HEK293T (cell line): ENCODE results near the gene SYT7.
"Not testable (repeated sequence)": the region's sequence is repeated elsewhere in the genome, so short reads cannot be mapped to it uniquely, and the experiment has no call there.

ENCODE experiments used
- CTCF ChIA-PET: fragments of 350-600 bp; formaldehyde crosslinking; extraction: SDS; loops from one replicate; lab custom pipeline; 2021; ENCODE audit warnings: antibody characterized with exemption, inconsistent platforms; lab: Yijun Ruan, JAX
- POLR2A ChIA-PET: fragments of 350-600 bp; formaldehyde crosslinking; extraction: SDS; loops from one replicate; lab custom pipeline; 2020; ENCODE audit warnings: antibody characterized with exemption, inconsistent platforms; lab: Yijun Ruan, JAX
- DNase-seq: peaks from one replicate; pipeline ENCODE4 v3.0.0; 2012; ENCODE audit warnings: mixed read lengths; ENCODE audit errors: extremely low spot score
- ARNT ChIP-seq: fragments of 450-650 bp; IDR thresholded peaks from 2 replicates; pipeline ENCODE4 v1.6.1; 2017; ENCODE audit warnings: mild to moderate bottlenecking
- BHLHE40 ChIP-seq: fragments of 450-650 bp; IDR thresholded peaks from 2 replicates; pipeline ENCODE4 v1.6.1; 2016; ENCODE audit warnings: mild to moderate bottlenecking, moderate library complexity, borderline replicate concordance
- CTBP1 ChIP-seq: fragments of 450-650 bp; IDR thresholded peaks from 2 replicates; pipeline ENCODE4 v1.6.1; 2016; ENCODE audit warnings: borderline replicate concordance
- ELF4 ChIP-seq: fragments of 450-650 bp; IDR thresholded peaks from 2 replicates; pipeline ENCODE4 v1.6.1; 2017; ENCODE audit warnings: antibody characterized with exemption
- FOXA1 ChIP-seq: fragments of 450-650 bp; IDR thresholded peaks from 2 replicates; pipeline ENCODE4 v1.6.1; 2016; ENCODE audit warnings: mild to moderate bottlenecking
- FOXK2 ChIP-seq: fragments of 450-650 bp; IDR thresholded peaks from 2 replicates; pipeline ENCODE4 v1.6.1; 2016; ENCODE audit warnings: mild to moderate bottlenecking
- FOXM1 ChIP-seq: fragments of 450-650 bp; IDR thresholded peaks from 2 replicates; pipeline ENCODE4 v1.6.1; 2017; ENCODE audit warnings: mild to moderate bottlenecking, borderline replicate concordance
- HDGF ChIP-seq: fragments of 450-650 bp; IDR thresholded peaks from 2 replicates; pipeline ENCODE4 v1.6.1; 2017; ENCODE audit warnings: antibody characterized with exemption, borderline replicate concordance
- L3MBTL2 ChIP-seq: fragments of 450-650 bp; conservative IDR thresholded peaks from 2 replicates; pipeline ENCODE4 v1.6.1; 2016; ENCODE audit warnings: mild to moderate bottlenecking
- LEF1 ChIP-seq: fragments of 450-650 bp; IDR thresholded peaks from 2 replicates; pipeline ENCODE4 v1.6.1; 2017; ENCODE audit warnings: mild to moderate bottlenecking, borderline replicate concordance
- NFRKB ChIP-seq: fragments of 450-650 bp; IDR thresholded peaks from 2 replicates; pipeline ENCODE4 v1.6.1; 2016; ENCODE audit warnings: mild to moderate bottlenecking, moderate library complexity
- PKNOX1 ChIP-seq: fragments of 450-650 bp; IDR thresholded peaks from 2 replicates; pipeline ENCODE4 v1.6.1; 2016
- SP1 ChIP-seq: fragments of 450-650 bp; IDR thresholded peaks from 2 replicates; pipeline ENCODE4 v1.6.1; 2017
- SUZ12 ChIP-seq: fragments of 450-650 bp; IDR thresholded peaks from 2 replicates; pipeline ENCODE4 v1.6.1; 2016; ENCODE audit warnings: mild to moderate bottlenecking
- TARDBP ChIP-seq: fragments of 450-650 bp; IDR thresholded peaks from 2 replicates; pipeline ENCODE4 v1.6.1; 2016
- ZNF384 ChIP-seq: fragments of 450-650 bp; IDR thresholded peaks from 2 replicates; pipeline ENCODE4 v1.6.1; 2016

The SYT7 gene

GRCh38 chr11:61481806-61482205 is 99.1 kb downstream of the SYT7 start:
- DNase-seq = no peak
- CTCF ChIA-PET = interaction anchor here (0.6 to 3.4 kb wide), 12 partner anchors 9 to 157 kb away, joined by 3 to 21 read pairs (median 5); partner anchors contain the start of gene LRRC10B
- TF ChIP-seq ZNF384 (no peak), ELF4 (no peak), PKNOX1 (no peak), CTBP1 (no peak), NFRKB (no peak), TARDBP (no peak), FOXA1 (no peak)
- POLR2A ChIA-PET = no interaction called here

- POLR2A ChIA-PET = no interaction called here
- CTCF ChIA-PET = interaction anchor here (3.4 kb wide), 1 partner anchor 36 kb away, joined by 21 read pairs; no protein-coding TSS in a partner anchor
- no peak for TF ChIP-seq FOXK2
- no peak for TF ChIP-seq BHLHE40
- TF ChIP-seq LEF1 = no peak
- TF ChIP-seq CTBP1 = no peak
- TF ChIP-seq FOXM1 = no peak
- TF ChIP-seq PKNOX1 = no peak
- no peak for TF ChIP-seq SUZ12
- TF ChIP-seq SP1 = no peak
- no peak for TF ChIP-seq FOXA1
- TF ChIP-seq ARNT = no peak
- no peak for TF ChIP-seq ZNF384
- TF ChIP-seq NFRKB = no peak
- no peak for TF ChIP-seq L3MBTL2
- TF ChIP-seq ELF4 = no peak
- no peak for TF ChIP-seq HDGF
- no peak for TF ChIP-seq TARDBP
These were observed 99.9 kb downstream of the SYT7 start for GRCh38 chr11:61480994-61481335.

GRCh38 chr11:61480261-61480993 is 100.4 kb downstream of the SYT7 start:
- ChIA-PET CTCF (interaction anchor here (0.6 to 3.4 kb wide), 2 partner anchors 36 to 85 kb away, joined by 3 to 21 read pairs; no protein-coding TSS in a partner anchor), POLR2A (no interaction called here)
- DNase-seq = no peak
- TF ChIP-seq ARNT (no peak), TARDBP (no peak), ZNF384 (no peak), ELF4 (no peak), NFRKB (no peak), L3MBTL2 (no peak), FOXK2 (no peak), SUZ12 (no peak), CTBP1 (no peak), LEF1 (no peak), BHLHE40 (no peak)

More at GRCh38 chr11:61480994-61481335, 99.9 kb downstream of the SYT7 start:
- DNase-seq = peak; percentile 32

GRCh38 chr11:61479360-61480058 is 101.4 kb downstream of the SYT7 start:
- DNase-seq, POLR2A ChIA-PET: not testable (repeated sequence)
- CTCF ChIA-PET = interaction anchor here (0.9 to 3.1 kb wide), 3 partner anchors 9 to 38 kb away, joined by 3 to 34 read pairs (median 5); partner anchors contain the start of gene LRRC10B

DNA sequence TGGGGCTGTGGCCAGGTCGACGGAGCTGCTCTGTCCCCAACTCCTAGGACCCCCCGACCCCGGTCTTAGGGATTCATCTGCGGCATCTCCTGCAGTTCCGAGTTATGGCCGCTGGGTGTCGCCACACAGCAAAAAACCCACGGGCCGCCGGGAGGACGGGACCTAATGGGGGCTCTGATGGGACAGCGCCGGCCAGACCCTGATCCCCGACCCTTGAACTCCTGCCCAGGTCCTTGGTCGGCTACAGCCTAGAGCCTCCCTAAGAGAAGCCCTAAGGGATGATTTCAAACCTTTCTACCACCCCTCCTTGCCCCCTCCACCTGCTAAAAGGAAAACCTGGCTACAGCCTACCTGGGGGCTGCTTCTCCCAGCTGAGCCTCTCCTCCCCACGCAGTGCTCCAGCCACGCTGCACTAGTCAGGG is 103.1 kb downstream of the SYT7 start:
- CTCF ChIA-PET = interaction anchor here (0.7 to 3.1 kb wide), 5 partner anchors 8 to 39 kb away, joined by 3 to 34 read pairs (median 4); partner anchors contain the start of gene LRRC10B
- POLR2A ChIA-PET = interaction anchor here (1.0 to 1.1 kb wide), 2 partner anchors 36 to 39 kb away, joined by 3 read pairs; no protein-coding TSS in a partner anchor
- DNase-seq = peak; percentile 77
- no peak for TF ChIP-seq PKNOX1
- no peak for TF ChIP-seq ELF4
- TF ChIP-seq FOXA1 = no peak
- TF ChIP-seq CTBP1 = no peak
- TF ChIP-seq TARDBP = no peak
- TF ChIP-seq SUZ12 = no peak

DNA sequence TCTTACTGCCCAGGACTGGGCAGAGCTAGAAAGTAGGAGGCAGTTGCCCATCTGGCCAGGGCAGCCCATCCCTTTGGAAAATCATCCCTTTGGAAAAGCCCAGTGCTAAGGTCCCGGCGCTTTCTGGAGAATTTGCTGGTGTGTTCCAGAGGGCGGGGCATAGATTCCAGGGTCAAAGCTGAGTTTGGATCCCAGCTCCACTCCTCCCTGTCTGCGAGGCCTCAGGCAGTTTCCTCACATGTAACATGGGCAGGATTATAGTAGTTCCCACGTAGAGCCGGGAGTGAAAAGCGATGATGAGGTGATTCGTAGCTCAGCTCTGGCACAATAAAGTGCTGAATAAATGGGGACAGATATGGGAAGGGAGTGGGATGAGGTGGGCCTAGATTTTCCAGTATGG is 103.8 kb downstream of the SYT7 start:
- ChIA-PET POLR2A (no interaction called here), CTCF (interaction anchor here (0.6 to 3.1 kb wide), 5 partner anchors 9 to 305 kb away, joined by 3 to 34 read pairs (median 3); no protein-coding TSS in a partner anchor)
- TF ChIP-seq ELF4 (no peak), NFRKB (no peak), L3MBTL2 (no peak), FOXM1 (no peak), HDGF (no peak), FOXK2 (no peak), CTBP1 (no peak), LEF1 (no peak), SUZ12 (no peak), TARDBP (no peak), ZNF384 (no peak), BHLHE40 (no peak), ARNT (no peak)
- no peak for DNase-seq
